HG03025 (cell line): Measurements from ENCODE around the gene CFAP54.

Experiments used
- ATAC-seq: cut with Tn5 transposase; IDR thresholded peaks from one replicate; pipeline ENCODE4 v1.9.1; 2021; ENCODE audit warnings: mild to moderate bottlenecking, moderate library complexity; ENCODE audit not compliant: unreplicated experiment, low FRiP score

The CFAP54 gene

GRCh38 chr12:96872961-96873360, 383.6 kb downstream of the CFAP54 start:
- ATAC-seq: no peak

DNA sequence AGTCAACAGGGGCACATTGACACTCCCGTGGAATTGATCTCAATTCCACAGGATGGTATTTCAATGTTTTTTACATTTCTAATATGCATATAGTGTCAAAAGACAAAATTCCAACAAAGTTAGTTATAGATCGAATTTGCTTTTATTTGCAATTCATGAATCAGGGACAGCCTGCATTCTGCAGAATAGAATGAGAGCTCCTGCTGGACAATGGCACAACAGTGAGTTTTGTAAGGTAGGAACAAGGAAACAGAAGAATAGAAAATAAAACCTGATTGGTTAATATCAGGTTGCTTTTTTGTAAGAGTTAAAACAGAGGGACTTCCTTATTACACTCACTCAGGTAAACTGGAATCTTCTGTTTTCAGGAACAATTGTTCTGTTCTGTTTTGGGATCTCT, 384.8 kb downstream of the CFAP54 start:
- no peak for ATAC-seq

GRCh38 chr12:96876966-96877365, 387.6 kb downstream of the CFAP54 start:
- ATAC-seq: no peak

DNA sequence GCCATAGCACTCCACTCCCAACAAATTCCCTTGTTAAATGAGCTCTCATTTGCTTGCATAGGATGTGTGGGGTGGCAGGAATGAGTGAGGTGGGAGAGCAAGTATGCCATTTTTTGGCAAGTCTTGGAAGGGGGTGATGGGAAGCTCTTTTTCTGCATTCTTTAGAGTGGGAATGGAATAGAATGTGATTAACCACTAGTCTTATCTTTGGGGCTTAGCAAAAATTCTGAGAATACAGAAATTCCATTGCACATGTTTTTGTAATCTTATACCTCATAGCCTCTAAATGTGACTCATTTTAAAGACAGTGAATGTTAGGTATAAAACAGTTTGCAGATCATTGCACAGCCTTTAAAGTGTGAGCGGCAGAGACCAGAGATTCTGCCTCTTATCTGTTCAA, 389.3 kb downstream of the CFAP54 start:
- ATAC-seq: no peak

DNA sequence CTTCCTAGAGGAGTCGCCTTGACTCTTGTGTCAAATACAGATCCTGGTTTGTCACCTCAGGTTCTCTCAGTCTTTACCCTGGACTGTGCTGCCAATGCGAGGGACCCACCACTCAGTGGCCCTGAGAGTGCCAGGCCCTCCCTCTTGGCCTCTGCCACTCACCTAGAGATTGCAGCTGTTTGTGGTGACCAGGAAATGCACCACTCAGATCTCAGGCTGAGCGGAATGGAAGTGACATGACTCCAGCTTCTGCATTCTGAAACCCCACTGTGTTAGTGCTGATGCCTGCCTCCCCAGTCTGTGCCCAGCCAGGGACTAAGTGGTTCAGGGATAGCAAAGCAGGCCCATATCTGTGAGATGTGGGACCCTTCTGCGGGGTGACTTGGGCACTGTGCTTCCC, 389.9 kb downstream of the CFAP54 start:
- ATAC-seq: no peak

- no peak for ATAC-seq
Observed at GRCh38 chr12:96880220-96880619, 390.8 kb downstream of the CFAP54 start.

DNA sequence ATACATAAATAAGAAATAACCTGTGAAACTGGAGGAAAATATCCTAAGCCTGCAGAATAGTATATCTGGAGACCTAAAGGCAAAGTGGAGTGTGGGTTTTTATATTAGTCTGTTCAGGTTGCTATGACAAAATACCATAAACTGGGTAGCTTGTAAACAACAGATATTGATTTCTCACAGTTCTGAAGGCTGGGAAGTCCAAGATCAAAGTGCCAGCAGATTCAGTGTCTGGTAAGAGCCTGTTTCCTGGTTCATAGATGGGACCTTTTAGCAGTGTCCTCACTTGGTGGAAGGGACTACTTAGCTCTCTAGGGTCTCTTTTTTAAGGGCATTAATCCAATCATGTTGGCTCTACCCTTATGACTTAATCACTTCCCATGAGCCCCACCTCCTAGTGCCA, 392.2 kb downstream of the CFAP54 start:
- ATAC-seq: no peak

DNA sequence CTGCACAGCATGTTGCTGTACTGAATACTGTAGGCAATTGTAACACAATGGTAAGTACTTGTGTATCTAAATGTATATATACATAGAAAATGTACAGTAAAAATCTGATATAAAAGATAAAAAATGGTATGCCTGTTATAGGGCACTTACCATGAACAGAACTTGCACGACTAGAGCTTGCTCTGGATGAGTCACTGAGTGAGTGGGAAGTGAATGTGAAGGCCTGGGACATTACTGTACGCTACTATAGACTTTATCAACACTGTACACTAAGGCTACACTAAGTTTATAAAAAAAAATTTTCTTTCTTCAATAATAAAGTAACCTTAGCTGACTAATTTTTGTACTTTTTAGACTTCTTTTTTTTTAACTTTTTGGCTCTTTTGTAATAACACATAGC, 393.5 kb downstream of the CFAP54 start:
- no peak for ATAC-seq

GRCh38 chr12:96883571-96883970, 394.2 kb downstream of the CFAP54 start:
- ATAC-seq: no peak

GRCh38 chr12:96886998-96887677, 397.8 kb downstream of the CFAP54 start:
- ATAC-seq: no peak

GRCh38 chr12:96889273-96889933, 400.0 kb downstream of the CFAP54 start:
- no peak for ATAC-seq

DNA sequence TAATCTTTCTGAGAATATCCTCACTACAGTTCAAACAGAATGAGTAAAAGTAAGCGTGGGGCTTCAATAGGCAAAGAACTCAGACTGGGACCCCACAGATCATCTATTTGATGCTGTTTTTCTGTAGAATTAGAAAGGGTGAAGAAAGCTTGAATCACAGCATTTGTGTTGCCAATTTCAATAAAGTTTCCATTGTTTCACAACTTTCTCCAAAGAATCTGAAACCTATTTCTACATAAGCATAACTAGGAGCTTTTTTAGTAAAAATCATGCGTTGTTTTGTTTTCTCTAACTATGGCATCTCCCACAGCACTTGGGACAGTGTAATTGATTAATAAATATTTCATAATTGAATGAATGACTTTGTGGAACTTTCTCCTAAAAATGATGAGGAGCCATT, 401.0 kb downstream of the CFAP54 start:
- no peak for ATAC-seq

- ATAC-seq: no peak
Observed at GRCh38 chr12:96892104-96892503, 402.7 kb downstream of the CFAP54 start.

DNA sequence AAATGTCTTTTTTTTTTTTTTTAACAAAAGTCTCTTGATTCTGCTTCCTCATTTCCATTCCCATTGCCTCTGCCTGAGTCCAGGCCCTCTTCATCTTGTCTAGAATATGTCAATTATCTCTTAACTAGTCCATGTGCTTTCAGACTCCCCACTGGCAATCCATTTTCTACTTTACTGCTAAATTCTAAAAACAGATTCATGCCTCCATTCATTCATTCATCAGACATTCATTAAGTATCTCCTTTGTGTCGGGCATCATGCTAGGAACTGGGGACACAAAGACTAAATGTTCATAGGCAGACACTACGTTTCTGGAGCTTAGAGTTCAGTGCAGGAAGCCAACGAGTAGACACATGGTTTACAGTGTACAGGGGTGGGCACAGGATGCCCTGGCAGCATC, 408.0 kb downstream of the CFAP54 start:
- no peak for ATAC-seq

DNA sequence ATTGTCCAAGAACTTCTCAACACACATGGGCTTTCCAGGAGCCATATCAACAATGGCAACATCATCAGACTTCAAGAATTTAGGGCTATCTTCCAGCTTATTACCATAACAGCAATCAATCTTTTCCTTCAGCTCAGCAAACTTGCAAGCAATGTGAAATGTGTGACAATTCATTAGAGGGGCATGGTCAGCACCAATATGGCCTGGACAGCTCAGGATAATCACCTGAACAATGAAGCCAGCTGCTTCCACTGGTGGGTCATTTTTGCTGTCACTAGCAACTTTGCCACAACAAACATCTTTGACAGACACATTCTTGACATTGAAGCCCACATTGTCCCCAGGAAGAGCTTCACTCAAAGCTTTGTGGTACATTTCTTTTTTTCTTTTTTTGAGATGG, 411.8 kb downstream of the CFAP54 start:
- no peak for ATAC-seq

DNA sequence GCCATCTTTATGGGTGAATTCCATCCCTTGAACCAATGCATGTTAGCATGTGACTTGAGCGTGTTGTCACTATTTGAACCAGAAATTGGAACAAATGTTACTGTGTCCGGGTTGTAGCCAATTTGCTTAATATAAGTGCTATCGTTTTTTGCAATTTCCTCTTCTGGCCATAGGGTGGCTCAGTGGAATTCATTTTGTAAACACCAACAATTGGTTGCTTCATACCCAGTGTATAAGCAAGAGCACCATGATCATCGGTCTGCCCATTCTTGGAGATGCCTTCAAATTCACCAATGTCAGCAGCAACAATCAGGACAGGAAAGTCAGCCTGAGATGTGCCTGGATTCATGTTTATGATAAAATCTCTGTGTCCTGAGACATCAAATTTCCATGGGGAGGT, 412.7 kb downstream of the CFAP54 start:
- ATAC-seq: no peak

DNA sequence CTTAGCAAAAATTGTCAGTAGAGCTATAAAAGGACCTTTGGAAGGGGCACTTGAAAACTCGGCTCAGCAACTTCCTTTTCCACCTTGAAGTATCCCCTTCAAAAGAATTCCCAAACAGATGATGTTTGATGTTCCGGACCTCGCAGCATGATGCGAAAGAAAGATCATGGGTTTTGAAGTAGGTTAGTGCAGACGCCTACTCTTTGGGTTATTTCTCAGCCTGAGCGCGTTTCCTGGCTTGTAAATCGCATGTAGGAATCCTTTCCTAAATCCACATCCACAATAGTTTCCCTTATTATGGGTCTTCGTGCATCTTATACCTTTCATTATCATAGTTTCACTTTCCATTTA, 417.1 kb downstream of the CFAP54 start:
- ATAC-seq: no peak

DNA sequence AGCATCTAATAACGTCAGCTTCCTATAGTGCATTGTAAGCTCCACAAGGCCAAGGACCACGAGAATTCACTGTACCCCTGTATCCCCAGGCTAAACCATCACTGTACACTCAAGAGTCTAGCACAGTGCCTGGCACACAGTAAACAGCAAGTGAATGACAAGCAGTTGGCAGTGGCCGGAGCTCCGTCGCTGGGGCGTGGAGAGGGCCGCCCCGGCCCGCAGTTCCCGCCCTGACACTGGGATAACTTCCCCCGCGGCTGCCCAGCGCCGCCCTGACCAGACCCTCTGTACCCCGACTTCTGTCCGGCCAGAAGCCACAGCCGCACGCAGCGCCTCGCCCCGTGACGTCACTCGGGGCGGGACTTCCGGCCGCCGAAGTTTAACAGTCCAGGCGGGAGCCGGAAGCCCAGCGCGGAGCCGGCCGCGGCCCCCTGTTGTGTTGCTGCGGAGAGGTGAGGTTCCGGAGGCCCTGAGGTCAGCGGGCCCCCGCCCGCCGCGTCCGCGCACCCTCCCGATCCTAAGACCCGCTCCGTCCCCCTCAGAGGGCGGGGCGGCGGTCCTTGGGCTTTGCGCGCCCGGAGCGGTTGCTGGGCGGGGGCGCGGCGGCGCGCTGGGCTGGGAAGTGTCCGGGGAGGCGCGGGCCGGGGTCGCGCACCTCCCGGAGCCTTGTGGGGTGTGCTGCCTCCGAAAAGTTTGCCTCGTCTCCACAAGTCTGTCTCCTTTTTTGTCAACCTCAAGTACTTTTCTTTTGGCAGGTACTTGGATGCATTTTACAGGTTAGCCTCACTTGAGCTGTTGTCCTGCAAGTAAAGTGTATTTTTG, 417.7 kb downstream of the CFAP54 start, which contains the start of gene NEDD1:
TSS of gene NEDD1 (plus strand) at position 409 of the 822 bp plus-strand sequence. CDS start 2,503 bp downstream, outside the sequence.
- ATAC-seq: peak; percentile 93

DNA sequence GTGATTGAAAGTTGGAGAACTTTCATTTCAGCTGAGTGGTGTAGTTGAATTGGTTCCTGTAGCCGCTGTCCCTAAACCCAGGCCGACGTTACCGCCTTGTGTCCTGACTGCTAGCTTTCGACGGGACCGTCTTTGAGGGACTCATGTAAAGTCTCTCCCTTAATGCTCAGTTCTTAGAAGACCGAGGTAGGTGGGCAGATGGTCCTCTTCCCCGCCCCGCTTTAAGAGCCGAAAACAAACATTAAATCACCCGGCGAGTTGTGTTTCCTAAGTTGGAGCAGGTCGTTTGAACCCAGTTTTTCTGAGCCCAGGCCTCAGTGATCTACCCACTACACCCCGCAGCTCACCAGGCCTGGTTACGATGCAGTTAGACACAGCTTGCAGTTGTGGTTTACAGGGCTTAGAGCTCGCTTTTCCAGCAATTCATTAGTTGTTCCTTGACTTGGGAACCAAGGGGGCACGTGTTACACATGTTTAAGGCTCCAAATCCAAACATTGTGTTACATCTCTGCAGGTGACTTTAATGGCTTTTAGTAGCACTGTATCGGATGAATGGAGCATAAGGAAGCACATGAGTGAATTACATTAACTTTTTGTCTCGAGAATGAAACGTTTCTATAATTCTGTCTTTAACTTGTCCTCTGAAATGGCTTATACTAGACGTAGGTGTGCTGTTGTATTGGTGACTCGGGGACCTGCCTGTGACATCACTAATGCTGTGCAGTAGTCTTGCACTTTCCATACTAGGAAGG, 418.5 kb downstream of the CFAP54 start:
- ATAC-seq: peak; percentile 38

DNA sequence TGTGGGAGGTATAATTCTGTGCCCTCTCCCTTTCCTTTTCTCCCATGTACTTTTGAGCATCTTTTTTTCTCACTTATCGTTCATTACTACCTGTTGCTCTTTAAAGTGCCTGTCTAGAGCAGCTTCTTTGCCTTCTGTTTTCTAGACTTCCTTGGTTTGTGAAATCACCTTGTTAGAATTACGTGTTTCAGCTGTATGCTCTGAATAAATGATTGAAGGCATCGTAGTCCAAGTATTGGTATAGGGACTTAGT, 419.0 kb downstream of the CFAP54 start:
- no peak for ATAC-seq

GRCh38 chr12:96912261-96912660, 422.9 kb downstream of the CFAP54 start:
- no peak for ATAC-seq
